Osteoblast (primary cell): Measurements from ENCODE around the gene VIPR2. TPM values are rescaled to one million over a fixed set of nuclear protein-coding genes. Genes with fewer than 3 reads are reported as not detected.
A peak's percentile ranks its signal among the peaks of the same experiment; 100 is the strongest.

Experiments
- DNase-seq: peaks from one replicate; pipeline ENCODE4 v3.0.0; 2011; ENCODE audit warnings: low spot score, mixed read lengths; ENCODE audit not compliant: insufficient read length; ENCODE audit errors: missing footprints
- H2AFZ ChIP-seq: 2 replicates; pipeline ENCODE4 v1.6.0; 2011; ENCODE audit warnings: mild to moderate bottlenecking, low read length
- H3K27ac ChIP-seq: 2 replicates; pipeline ENCODE4 v1.5.1; 2011; ENCODE audit warnings: mild to moderate bottlenecking, low read depth, low read length, moderate library complexity
- H3K27me3 ChIP-seq: 2 replicates; pipeline ENCODE4 v1.6.0; 2012; ENCODE audit warnings: mild to moderate bottlenecking, control low read depth, inconsistent platforms, low read length, moderate library complexity; ENCODE audit not compliant: insufficient read depth
- H3K36me3 ChIP-seq: 2 replicates; pipeline ENCODE4 v1.5.1; 2011; ENCODE audit warnings: mild to moderate bottlenecking, low read length, control low read depth, moderate library complexity; ENCODE audit not compliant: insufficient read depth
- H3K4me1 ChIP-seq: 2 replicates; pipeline ENCODE4 v1.5.1; 2011; ENCODE audit warnings: mild to moderate bottlenecking, low read length, control low read depth, moderate library complexity; ENCODE audit not compliant: insufficient read depth
- H3K4me2 ChIP-seq: 2 replicates; pipeline ENCODE4 v1.6.0; 2011; ENCODE audit warnings: mild to moderate bottlenecking, low read length; ENCODE audit not compliant: insufficient read depth
- H3K4me3 ChIP-seq: fragments of 200-600 bp; sonication (generic); 3 replicates; pipeline ENCODE4 v1.5.1; 2012; ENCODE audit warnings: mild to moderate bottlenecking, low read length, inconsistent platforms; ENCODE audit not compliant: insufficient read depth
- H3K79me2 ChIP-seq: 2 replicates; pipeline ENCODE4 v1.6.0; 2012; ENCODE audit warnings: mild to moderate bottlenecking, low read length, control low read depth, inconsistent platforms; ENCODE audit not compliant: insufficient read depth
- H3K9me3 ChIP-seq: 2 replicates; pipeline ENCODE4 v1.5.1; 2011; ENCODE audit warnings: low read depth, low read length, control low read depth
- H4K20me1 ChIP-seq: 2 replicates; pipeline ENCODE4 v1.6.0; 2012; ENCODE audit warnings: mild to moderate bottlenecking, low read length, control low read depth; ENCODE audit not compliant: insufficient read depth
- total RNA-seq: library from RNA; depleted of rRNA; stranded (reverse); fragments of >200 nt; gene quantifications from 2 replicates; pipeline ENCODE4 v1.2.3, GENCODE V29; 2012
- TF ChIP-seq, protein P1 (sequence below): IDR thresholded peaks from 2 replicates; pipeline ENCODE4 v1.5.1; 2011; ENCODE audit warnings: mild to moderate bottlenecking, low read depth, low read length, moderate library complexity; ENCODE audit errors: extremely low read depth

VIPR2 gene
- total RNA-seq, 1 donor = not detected

- Histone ChIP-seq H2AFZ (no peak overlapping the region), H3K4me1 (no peaks in the 10 kb centered on the region), H3K9me3 (no peaks in the 10 kb centered on the region), H3K27me3 (no peaks in the 10 kb centered on the region), H4K20me1 (no peaks in the 10 kb centered on the region), H3K79me2 (no peaks in the 10 kb centered on the region), H3K4me2 (no peak overlapping the region), H3K4me3 (no peak overlapping the region), H3K36me3 (no peaks in the 10 kb centered on the region), H3K27ac (no peak overlapping the region)
- TF ChIP-seq, protein P1, sequence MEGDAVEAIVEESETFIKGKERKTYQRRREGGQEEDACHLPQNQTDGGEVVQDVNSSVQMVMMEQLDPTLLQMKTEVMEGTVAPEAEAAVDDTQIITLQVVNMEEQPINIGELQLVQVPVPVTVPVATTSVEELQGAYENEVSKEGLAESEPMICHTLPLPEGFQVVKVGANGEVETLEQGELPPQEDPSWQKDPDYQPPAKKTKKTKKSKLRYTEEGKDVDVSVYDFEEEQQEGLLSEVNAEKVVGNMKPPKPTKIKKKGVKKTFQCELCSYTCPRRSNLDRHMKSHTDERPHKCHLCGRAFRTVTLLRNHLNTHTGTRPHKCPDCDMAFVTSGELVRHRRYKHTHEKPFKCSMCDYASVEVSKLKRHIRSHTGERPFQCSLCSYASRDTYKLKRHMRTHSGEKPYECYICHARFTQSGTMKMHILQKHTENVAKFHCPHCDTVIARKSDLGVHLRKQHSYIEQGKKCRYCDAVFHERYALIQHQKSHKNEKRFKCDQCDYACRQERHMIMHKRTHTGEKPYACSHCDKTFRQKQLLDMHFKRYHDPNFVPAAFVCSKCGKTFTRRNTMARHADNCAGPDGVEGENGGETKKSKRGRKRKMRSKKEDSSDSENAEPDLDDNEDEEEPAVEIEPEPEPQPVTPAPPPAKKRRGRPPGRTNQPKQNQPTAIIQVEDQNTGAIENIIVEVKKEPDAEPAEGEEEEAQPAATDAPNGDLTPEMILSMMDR = no peak
- DNase-seq = no peak
Measured at GRCh38 chr7:159013181-159013690, 131.4 kb downstream of the VIPR2 start.

- Histone ChIP-seq H3K4me1 (no peaks in the 10 kb centered on the region), H4K20me1 (no peaks in the 10 kb centered on the region), H3K36me3 (no peaks in the 10 kb centered on the region), H2AFZ (no peak overlapping the region), H3K27me3 (no peaks in the 10 kb centered on the region), H3K79me2 (no peaks in the 10 kb centered on the region), H3K4me2 (no peak overlapping the region), H3K4me3 (no peak overlapping the region), H3K9me3 (no peaks in the 10 kb centered on the region), H3K27ac (no peak overlapping the region)
- peak; percentile 74 for DNase-seq
- TF ChIP-seq, protein P1 = no peak
Measured at GRCh38 chr7:159012353-159013069, 132.2 kb downstream of the VIPR2 start.

GRCh38 chr7:159011722-159012022 is 133.0 kb downstream of the VIPR2 start:
- no peaks in the 10 kb centered on the region for H4K20me1 ChIP-seq
- no peaks in the 10 kb centered on the region for H3K36me3 ChIP-seq
- no peak overlapping the region for H3K4me2 ChIP-seq
- H3K4me3 ChIP-seq = no peak overlapping the region
- TF ChIP-seq, protein P1 = no peak
- no peak overlapping the region for H3K27ac ChIP-seq
- H3K9me3 ChIP-seq = no peaks in the 10 kb centered on the region
- no peaks in the 10 kb centered on the region for H3K4me1 ChIP-seq
- no peak for DNase-seq
- H3K27me3 ChIP-seq = no peaks in the 10 kb centered on the region
- H3K79me2 ChIP-seq = no peaks in the 10 kb centered on the region
- H2AFZ ChIP-seq = no peak overlapping the region

GRCh38 chr7:159010937-159011721 is 133.5 kb downstream of the VIPR2 start:
- DNase-seq = peak; percentile 38
- no peak overlapping the region for H3K4me2 ChIP-seq
- no peaks in the 10 kb centered on the region for H3K36me3 ChIP-seq
- H4K20me1 ChIP-seq = no peaks in the 10 kb centered on the region
- H3K27me3 ChIP-seq = no peaks in the 10 kb centered on the region
- no peaks in the 10 kb centered on the region for H3K79me2 ChIP-seq
- H3K27ac ChIP-seq = no peak overlapping the region
- H3K4me1 ChIP-seq = no peaks in the 10 kb centered on the region
- H3K4me3 ChIP-seq = no peak overlapping the region
- no peaks in the 10 kb centered on the region for H3K9me3 ChIP-seq
- TF ChIP-seq, protein P1 = no peak
- no peak overlapping the region for H2AFZ ChIP-seq
